ENCODE results near the gene AOPEP.

AOPEP gene

GRCh38 chr9:94719878-94720277, 6.6 kb upstream of the AOPEP start:
- no peak for DNase-seq

- no peak for DNase-seq
These were observed 5.5 kb upstream of the AOPEP start for GRCh38 chr9:94720846-94721549.

GRCh38 chr9:94721754-94722153, 4.7 kb upstream of the AOPEP start:
- no peak for DNase-seq

- no peak for DNase-seq
These were observed 1.2 kb upstream of the AOPEP start for GRCh38 chr9:94725293-94725692.

- no peak for DNase-seq
These were observed 2.2 kb downstream of the AOPEP start for GRCh38 chr9:94728719-94729118.

GRCh38 chr9:94729199-94729598, 2.7 kb downstream of the AOPEP start:
- no peak for DNase-seq

- DNase-seq = no peak
These were observed 7.7 kb downstream of the AOPEP start for GRCh38 chr9:94734054-94734754.

- no peak for DNase-seq
These were observed 10.3 kb downstream of the AOPEP start for GRCh38 chr9:94736759-94737158.

- DNase-seq = no peak
These were observed 13.8 kb downstream of the AOPEP start for GRCh38 chr9:94740145-94740840.

- no peak for DNase-seq
These were observed 15.4 kb downstream of the AOPEP start for GRCh38 chr9:94741866-94742265.

- no peak for DNase-seq
These were observed 16.8 kb downstream of the AOPEP start for GRCh38 chr9:94743035-94743954.

- no peak for DNase-seq
These were observed 19.5 kb downstream of the AOPEP start for GRCh38 chr9:94745806-94746540.

- DNase-seq = no peak
These were observed 20.3 kb downstream of the AOPEP start for GRCh38 chr9:94746541-94747370.

- no peak for DNase-seq
These were observed 28.5 kb downstream of the AOPEP start for GRCh38 chr9:94754976-94755475.

- DNase-seq = no peak
These were observed 30.7 kb downstream of the AOPEP start for GRCh38 chr9:94757158-94757557.

- DNase-seq = no peak
These were observed 31.5 kb downstream of the AOPEP start for GRCh38 chr9:94758031-94758430.

- DNase-seq = no peak
These were observed 32.4 kb downstream of the AOPEP start for GRCh38 chr9:94758880-94759279.

- DNase-seq = no peak
These were observed 33.5 kb downstream of the AOPEP start for GRCh38 chr9:94760010-94760409.

- DNase-seq = no peak
These were observed 34.2 kb downstream of the AOPEP start for GRCh38 chr9:94760660-94761059.

- no peak for DNase-seq
These were observed 35.0 kb downstream of the AOPEP start for GRCh38 chr9:94761481-94761880.
